ENCODE measurements around the gene FAM20C. TPM values are rescaled to one million over a fixed set of nuclear protein-coding genes. Genes with fewer than 3 reads are reported as not detected.
"Not testable (repeated sequence)": the region's sequence is repeated elsewhere in the genome, so short reads cannot be mapped to it uniquely, and the experiment has no call there.

The FAM20C gene
- total RNA-seq, 1 experiment from 2014 or later = 132 TPM

DNA sequence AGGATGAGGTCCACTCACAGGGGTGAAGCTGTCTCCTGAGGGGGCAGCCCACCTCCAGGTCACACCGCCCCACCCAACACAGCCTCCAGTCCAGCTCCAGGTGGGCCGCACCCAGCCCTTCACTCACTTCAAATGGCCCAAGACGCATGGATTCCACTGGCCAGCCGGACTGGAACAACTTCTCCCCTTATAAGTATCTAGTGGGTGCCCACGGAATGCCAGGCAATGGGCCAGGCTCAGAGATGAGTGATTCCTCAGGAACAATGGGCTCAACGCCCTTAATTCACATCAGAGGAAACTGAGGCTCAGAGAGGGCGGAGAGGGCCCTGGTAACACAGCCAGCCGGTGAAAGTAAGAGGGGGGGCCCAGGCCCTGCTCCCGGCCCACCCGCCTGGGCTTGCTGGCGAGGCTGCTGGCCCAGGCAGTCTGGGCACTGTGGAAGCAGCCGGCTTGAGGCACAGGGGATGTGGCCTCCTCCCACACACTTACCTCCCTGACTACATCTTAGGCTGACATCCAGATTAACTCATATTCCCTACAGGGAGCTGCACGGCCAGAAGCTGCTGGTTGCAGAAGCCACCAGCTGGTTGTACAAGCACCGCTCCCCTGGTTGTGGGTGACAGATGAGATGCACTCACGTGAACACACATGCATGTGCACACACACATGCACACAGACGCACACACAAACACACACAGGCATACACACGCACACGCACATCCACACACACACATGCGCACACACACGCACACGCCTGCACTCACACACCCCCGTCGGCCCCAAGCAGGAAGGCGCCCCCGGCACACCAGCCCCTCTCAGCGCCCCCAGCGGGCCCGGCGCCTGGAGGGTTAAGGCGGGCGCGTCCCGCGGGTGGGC lies 1.0 kb upstream of the FAM20C start:
- DNase-seq (ENCODE audit: low spot score) = peak; percentile 99

DNA sequence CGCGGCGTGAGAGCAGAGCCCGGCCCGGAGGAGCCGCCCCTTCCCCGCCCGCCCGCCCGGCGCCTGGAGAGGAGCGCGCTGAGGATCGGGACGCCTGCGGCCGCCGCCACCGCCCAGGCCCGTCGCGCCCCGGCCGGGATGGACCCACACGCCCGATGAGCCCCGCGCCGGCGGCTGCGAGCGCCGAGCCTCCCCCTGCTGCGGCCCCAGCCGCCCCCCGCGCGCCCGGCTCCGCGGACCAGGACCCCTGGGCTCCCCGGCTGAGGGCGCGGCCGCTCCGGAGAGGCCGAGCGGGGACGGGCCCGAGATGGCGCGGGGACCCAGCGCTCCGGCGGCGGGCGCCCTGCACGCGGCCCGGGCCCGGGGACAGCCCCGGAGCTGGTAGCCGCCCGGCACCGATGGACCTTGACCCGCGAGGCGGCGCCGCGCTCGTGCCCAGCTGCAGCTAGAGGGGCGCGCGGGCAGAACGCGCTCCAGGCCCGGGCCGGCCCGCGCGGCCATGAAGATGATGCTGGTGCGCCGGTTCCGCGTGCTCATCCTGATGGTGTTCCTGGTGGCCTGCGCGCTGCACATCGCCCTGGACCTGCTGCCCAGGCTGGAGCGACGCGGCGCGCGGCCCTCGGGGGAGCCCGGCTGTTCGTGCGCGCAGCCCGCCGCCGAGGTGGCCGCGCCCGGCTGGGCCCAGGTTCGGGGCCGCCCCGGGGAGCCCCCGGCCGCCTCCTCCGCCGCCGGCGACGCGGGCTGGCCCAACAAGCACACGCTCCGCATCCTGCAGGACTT lies 520 bp downstream of the FAM20C start:
- DNase-seq (ENCODE audit: low spot score) = no peak

DNA sequence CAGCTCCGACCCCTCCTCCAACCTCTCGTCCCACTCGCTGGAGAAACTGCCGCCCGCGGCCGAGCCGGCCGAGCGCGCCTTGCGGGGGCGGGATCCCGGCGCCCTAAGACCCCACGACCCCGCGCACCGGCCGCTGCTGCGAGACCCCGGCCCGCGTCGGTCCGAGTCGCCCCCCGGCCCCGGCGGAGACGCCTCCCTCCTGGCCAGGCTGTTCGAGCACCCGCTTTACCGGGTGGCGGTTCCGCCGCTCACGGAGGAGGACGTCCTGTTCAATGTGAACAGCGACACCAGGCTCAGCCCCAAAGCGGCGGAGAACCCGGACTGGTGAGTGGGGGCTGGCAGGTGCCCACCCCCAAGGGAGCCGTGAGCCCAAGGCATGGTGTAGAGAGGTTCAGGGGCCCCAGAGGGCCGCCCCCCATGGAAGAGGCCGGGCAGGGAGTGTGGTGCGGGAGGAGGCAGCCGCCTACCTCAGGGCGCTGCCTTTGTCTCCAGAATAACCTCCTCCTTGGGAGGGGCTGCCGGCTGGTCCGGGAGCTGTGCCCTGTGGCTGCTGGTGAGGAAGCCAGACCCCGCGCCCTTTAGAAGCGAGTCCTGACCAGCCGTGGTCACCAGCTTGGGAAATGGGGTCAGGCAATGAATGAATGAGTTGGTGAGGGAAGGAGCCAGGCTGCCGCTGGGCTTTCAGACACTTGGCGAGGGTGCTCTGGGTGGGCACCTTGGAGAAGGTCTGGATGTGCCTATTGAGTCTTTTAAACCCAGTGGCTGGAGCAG lies 1.3 kb downstream of the FAM20C start:
- no peak for DNase-seq (ENCODE audit: low spot score)

DNA sequence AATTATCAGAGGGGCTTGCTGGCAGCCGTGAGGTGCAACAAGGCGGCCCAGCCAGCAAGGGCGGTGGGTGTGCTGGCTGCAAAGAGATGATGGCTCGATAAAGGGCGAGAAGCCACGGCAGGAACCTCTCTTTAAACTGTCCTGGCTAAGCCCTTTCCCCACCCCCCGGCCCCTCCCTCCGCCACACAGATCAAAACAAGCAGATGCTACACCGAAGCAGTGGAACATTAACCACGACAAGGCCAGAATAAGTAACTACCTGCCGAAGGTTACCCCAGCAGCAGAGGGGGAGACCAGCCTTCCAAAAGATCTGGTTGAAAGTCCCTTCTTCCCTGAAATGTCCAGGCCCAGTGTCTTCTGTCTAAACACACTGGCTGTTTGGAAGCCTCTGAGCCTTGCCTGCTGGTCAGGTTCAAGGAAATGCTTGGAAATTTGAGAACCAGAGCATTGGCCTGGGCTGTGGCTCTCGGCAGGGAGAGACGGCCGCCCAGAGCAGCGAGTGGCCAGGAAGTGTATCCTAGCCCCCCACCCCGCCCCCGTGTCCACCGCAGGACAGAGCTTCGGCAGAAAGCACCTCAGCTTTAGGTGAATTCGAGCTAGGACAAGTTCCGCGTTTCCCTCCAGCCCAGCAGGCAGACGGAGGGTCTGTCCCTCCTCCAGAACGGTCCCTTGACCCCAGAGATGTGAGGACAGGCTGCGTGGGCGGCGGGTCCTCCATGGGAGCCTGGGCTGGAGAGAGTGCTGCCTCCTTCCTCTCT lies 2.1 kb downstream of the FAM20C start:
- peak; percentile 89 for DNase-seq (ENCODE audit: low spot score)

DNA sequence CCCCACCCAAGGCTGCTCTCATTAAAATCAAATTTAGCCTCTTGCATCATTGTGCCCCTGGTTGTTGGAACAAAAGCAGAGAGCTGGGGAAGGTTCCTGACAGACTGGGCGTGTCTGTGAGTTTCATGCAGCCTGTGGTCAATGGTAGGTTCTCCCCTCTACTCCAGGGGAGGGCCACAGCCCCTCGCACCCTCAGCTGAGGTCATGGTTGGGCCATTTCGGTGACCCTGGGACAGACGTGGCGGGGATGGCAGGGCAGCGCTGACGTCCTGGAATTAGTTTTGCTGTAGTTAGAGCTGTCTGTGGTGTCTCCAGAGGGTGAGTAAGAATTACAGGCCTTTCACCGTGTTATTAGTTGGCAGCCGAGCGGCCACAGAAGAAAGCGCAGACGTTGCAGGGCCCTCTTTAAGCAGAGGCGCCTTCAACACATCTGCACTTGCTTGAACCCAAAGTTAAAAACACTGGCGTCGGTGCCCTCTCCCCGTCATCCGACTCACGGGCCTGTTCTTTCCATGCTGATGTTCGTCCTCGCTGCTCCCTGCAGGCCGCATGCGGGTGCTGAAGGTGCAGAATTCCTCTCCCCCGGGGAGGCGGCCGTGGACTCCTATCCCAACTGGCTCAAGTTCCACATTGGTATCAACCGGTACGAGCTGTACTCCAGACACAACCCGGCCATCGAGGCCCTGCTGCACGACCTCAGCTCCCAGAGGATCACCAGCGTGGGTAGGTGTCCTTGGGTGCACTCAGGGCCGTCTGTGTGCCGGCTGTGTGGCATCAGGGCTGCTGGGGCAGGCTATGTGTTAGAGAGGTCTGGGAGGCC lies 2.8 kb downstream of the FAM20C start:
- peak; percentile 68 for DNase-seq (ENCODE audit: low spot score)

DNA sequence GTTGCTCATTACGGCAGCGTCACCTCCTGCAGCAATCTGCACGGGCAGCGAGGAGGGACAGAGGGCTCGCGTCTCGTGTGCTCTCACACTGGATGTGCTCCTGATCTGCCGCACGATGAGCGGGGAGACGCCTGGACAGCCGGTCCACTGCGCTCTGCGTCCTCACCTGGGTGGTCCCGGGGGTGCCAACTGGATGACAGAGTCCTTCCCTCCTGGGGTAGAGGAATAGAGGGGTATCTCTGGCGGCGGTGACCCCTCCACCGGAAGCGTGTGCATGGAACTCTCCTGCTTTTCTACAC lies 3.4 kb downstream of the FAM20C start:
- DNase-seq (ENCODE audit: low spot score) = no peak

DNA sequence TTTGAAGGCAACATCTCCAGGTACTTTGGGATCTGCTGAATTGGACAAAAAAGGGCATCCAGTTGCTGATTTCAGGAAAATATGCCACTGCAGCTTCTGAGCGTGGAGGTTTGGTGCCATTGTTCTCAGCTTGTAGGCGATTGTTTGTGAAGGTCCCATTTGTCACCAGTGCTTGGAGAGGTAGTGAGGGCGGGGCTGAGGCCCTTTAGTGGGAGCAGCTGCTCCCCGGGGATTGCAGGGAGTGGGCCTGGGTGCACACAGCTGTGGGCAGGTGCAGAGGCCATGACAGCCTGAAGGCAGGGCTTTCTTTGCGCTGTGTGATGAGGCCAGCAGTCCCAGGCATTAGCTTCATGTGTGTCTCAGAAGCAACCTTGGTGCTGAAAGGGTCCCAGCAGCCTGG lies 3.9 kb downstream of the FAM20C start:
- DNase-seq (ENCODE audit: low spot score) = no peak

DNA sequence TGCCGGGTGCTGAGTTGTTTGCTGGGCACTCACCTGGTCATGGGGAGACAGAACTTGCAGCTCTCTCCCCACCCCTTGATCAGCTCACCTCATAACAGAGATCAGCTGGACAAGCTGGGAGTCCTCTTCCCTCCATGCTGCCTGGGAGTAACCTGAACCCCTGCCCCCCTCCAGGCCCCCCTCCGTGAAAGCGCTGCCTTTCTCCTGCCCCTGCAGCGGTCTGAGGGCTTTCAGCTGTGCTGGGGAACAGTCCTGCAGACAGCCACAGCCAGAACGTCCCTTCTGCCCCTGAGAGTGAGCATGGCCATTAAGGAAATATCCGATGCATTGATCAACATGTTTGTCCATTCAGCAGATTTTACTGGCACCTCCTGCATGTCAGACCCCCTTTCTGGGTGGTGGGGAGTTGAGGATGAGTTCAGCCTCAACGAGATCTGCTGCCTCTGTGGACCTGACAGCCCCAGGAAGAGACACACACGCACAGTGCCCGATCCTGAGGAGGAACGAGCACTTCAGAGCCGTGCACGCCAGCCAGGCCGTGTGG lies 4.5 kb downstream of the FAM20C start:
- no peak for DNase-seq (ENCODE audit: low spot score)

DNA sequence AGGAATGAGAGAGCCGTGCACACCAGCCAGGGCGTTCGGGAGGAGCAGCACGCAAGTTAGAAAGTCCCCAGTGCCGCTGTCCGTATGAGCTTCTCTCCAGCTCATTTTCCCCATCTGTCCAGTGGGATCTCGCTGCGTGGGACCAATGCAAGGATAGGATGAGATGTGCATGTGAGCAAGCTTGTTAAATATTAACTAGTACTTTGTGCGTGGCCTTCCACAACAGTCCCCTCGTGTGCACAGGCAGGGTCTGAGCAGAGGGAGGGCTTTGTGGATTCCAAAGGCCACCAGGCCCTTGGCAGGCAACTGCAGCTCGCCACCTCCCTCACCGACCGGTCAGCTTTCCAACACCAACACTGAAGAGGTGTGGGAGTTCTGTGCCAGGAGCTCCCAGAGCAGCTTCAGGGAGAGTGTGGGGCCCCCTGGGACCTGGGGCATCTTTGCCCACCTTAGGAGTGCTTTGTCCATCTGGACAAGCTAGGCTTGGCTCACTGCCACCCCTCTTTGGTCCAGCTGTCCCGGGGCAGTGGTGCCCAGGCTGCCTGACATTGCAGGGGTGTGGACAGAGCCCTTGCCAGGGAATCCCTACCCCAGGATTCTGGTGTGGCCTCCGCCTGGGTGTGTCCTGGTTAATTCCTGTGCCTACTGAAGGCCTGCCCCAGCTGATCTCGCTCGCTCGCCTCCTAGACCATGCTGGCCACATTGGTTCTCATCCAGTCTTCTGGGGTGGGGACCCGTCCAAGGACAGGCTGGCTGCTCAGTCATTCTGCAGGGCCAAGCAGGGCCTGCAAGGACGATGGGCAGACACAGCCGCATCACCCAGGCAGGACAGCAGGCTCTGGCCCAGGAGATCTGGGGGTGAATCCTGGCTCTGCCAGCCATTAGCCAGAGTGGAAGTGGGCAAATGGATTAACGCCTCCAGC lies 5.3 kb downstream of the FAM20C start:
- DNase-seq (ENCODE audit: low spot score) = no peak

DNA sequence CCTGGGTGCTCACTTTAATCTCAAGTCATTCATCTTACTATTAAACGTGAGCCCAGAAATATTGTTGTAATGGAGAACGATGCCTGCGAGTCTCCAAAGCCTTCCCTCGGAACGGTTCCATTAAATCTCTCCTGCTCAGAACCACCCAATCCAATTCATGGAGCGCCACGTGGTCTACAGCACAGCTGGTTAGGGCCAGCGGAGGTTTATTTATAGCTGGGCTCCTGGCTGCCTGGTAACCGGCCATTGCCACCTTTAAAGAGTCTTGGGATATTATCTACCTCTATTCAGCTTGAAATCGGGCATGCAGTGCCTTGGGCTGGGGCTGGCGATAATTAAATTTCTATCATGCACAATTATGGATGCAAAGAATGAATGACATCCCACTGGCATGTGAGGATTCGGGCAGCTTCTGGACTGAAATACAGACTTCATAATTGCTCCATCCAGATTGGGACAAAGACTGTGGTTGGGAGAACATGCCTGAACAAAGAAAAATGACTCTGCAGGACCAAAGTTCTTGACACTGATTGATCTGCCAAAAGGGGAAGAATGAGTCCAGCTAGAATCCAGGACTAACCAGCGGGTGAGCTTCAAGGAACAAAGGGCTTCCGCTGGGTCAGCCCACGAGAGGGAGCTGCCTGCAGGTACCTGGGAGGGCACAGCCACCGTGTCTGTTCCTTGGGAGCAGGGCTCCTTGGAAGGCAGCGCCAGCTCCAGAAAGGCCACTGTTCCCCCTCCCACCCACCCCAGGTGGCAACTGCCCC lies 7.3 kb downstream of the FAM20C start:
- DNase-seq (ENCODE audit: low spot score) = no peak

DNA sequence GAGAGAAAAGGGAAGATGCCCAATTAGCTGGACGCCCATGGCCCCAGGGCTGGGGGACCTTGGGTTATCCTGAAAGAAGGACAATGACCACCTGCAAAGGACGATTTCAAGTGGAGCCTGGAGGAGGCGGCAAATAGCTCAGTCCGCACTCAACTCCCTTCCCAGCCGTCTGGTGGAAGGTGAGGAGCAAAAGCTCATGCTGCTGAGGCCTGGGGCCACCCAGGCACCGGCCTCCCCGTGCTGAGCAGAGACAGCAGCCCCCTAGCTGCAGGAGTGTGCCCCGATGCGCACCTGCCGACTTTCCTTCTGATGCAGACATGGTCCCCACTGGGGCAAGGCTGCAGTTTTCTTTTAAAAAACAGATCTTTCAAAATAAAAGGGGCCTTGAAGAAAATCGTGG lies 7.9 kb downstream of the FAM20C start:
- DNase-seq (ENCODE audit: low spot score) = no peak

DNA sequence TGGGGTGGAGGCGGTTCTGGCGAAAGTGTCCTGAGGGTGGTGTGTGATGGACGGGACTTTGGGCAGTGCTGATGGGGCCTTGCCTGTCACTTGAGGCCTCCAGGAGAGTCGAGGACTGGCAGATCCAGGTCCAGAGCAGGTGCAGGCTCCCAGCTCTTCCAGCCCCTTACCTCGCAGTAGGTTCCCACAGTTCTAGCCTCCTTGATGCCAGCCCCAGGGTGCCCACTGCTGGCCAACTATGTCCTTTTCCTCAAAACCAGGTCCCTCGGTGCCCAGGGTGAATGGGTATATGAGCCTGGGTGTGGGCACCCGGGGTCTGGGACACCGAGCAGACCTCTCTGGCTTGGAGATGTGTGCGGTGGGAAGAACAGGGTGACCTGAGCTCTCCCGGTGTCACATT lies 8.3 kb downstream of the FAM20C start:
- DNase-seq (ENCODE audit: low spot score) = no peak

DNA sequence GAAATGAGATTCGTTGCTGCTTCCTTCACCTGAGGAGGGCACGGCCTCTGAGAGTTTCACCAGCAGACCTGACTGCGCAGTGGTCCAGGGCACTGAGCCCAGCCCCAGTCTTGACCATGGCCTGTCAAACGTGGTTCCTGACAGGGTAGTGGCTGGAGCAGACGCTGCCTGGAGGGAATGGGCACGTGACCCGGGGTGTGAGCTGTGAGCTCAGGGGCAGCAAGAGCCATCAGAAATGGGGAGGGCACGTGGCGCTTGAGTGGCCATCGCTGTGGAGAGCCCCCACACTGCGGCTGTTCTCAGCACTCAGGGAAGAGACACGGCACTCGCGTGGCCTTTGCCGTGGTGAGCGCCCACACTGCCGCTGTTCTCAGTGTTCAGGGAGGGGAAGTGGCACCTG lies 12.0 kb downstream of the FAM20C start:
- DNase-seq (ENCODE audit: low spot score) = no peak

DNA sequence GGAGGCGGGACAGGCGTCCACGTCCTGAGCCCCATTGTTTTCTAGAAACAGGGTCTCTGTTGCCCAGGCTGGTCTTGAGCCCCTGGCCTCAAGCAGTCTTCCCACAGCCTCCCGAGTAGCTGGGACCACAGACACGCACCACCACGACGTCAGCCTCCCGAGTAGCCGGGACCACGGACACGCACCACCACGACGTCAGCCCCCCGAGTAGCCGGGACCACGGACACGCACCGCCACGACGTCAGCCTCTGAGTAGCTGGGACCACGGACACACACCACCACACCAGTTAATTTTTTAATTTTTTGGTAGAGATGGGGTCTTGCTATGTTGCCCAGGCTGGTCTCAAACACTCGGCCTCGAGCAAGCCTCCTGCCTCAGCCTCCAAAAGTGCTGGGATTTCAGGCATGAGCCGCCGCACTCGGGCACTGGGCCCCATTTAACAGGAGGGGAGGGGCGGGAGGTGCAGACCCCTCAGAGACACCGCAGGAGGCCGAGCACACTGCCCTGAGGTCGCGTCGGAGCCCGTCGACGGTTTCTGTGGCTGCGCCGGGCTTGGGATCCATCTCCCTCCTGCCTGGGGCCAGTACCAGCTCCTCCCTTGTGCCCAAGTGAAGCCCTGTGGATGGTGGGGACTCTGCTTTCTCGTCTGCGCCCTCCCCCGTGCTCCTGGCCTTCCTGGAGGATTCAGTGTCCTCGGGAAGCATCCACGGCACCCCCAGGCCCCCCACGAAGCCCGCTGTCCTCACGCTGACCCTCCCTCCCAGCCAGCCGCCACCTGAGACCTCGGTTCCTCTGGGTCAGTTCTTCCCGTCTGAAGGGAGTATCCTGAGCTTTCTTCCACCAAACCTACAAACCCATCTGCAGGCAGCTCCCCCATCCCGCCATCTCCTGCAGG lies 13.0 kb downstream of the FAM20C start:
- DNase-seq (ENCODE audit: low spot score) = no peak

DNA sequence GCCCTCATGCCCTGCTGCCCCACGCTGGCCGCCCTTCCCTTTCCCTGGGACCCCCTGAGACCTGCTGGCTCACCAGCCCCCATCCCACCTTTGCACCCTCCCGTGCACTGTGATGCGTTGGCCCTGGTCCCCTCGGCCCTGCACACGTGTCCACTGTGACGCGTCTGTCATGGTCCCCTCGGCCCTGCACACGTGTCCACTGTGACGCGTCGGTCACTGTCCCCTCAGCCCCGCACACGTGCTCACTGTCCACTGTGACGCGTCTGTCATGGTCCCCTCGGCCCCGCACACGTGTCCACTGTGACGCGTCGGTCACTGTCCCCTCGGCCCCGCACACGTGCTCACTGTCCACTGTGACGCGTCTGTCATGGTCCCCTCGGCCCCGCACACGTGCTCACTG lies 14.0 kb downstream of the FAM20C start:
- DNase-seq (ENCODE audit: low spot score) = not testable (repeated sequence)

DNA sequence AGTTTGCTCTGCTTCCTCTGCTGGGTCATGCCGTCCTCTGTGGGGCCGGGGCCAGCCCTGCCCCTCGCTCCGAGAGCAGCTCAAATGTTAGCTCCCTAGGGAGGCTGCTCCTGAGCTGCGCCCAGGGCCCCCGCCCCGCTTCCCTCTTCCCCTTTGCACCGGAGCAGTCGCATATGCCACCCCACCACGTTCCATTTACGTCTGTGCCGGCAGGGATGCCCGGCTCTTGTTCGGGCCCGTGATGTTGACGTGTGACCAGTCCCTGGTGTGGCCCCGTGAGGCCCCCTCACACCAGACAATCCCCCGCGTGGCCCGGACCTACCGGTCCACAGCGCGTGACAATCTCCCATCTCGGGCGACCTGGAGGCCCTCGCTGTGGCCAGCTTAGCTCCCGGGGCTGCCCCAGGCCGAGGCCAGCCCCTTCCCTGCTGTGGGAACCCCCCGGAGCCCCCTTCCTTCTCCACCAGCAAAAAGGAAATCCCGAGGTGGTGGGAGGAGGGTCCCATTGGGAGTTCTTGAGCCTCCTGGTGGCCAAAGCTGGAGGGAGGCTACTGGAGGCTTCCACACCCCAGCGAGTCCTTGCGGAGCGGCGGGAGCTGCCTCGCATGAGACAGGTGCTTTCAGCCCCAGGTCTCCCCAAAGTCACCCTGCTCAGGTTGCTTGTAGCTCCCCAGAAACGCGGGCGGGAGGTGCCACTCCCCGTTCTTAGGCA lies 15.2 kb downstream of the FAM20C start:
- no peak for DNase-seq (ENCODE audit: low spot score)

DNA sequence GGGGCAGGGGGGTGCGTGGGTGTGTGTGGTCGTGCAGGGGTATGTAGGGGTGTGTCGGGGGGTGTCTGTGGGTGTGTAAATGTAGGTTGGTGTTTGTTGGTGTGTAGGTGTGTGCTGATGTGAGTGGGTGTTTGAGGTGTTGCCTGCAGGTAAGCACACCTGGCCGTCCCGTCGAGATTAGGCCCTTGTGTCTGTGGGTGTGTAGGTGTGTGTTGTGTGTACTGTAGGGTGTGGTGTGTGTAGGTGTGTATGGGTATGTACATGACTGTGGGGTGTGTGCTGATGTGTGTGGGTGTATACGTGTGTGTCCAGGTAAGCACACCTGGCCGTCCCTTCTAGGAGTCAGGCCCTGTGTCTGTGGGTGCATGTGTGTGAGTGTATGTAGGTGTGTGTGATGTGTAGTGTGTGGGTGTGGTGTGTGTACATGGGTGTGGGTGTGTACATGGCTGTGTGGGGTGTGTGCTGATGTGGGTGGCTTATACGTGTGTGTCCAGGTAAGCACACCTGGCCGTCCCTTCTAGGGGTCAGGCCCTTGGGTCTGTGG lies 15.8 kb downstream of the FAM20C start:
- DNase-seq (ENCODE audit: low spot score) = no peak

Measured in H4 (cell line).